GM18868 (cell line): ENCODE measurements around the gene EMC10.
"Not testable (repeated sequence)": the region's sequence is repeated elsewhere in the genome, so short reads cannot be mapped to it uniquely, and the experiment has no call there.

ENCODE experiments used
- ATAC-seq: cut with Tn5 transposase; IDR thresholded peaks from one replicate; pipeline ENCODE4 v1.9.1; 2021; ENCODE audit warnings: mild to moderate bottlenecking, moderate library complexity; ENCODE audit not compliant: unreplicated experiment

EMC10 gene

DNA sequence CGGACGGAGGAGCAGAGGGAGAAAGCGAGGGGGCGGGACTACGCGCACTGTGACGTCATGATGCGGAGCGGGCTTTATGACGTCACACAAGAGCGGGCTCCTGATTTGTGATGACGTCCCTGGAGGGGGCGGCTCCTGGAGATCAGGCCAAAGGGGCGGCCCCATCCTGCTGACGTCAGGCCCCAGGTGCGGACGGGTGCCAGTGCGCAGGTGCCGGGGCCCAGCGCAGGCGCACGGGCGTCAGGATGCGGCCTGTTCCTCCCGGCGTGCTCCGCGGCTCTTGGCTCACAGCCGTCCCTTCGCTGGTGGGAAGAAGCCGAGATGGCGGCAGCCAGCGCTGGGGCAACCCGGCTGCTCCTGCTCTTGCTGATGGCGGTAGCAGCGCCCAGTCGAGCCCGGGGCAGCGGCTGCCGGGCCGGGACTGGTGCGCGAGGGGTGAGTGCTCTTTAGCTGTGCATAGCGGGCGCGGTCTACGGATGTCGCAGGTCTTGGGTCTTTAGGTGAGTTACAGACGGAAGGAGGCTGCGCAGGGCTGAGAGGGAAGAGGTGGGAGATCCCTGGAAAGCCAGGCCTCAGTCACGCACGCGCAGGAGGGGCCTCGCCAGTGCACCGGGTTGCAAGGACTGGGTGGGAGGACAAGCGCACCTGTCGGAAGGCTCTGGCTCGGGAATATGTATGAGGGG is at the start of gene EMC10, which contains the start of gene GARIN5A:
EMC10 (plus strand) TSS at position 284 of the 683 bp plus-strand sequence; CDS start at position 322, 38 bp downstream.
GARIN5A (minus strand) TSS at position 625 of the 683 bp plus-strand sequence; CDS start at position 165, 460 bp downstream.
- ATAC-seq, result peak; percentile 78

DNA sequence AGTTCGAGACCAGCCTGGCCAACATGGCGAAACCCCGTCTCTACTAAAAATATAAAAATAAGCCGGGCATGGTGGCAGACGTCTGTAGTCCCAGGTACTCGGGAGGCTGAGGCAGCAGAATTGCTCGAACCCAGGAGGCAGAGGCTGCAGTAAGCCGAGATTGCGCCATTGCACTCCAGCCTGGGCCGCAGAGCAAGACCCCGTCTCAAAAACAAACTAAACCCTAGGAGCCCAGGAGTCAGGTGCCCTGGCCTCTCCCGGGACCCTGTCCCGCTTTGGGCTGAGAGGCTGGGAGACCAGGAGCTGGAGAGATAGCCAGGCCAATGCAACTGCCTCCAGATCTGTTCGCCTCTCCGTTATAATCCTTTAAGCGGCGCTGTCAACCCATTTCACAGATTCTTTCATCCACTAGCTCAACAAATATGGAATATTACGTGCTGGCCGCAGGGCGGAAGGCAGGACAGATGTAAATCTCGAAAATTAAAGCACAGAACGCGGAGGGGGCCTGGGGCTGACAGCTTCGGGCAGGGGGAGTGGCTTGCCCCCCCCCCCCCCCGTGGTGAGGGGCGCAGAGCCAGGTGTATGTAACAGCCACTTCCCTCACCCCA is 48.9 kb upstream of the EMC10 start:
- ATAC-seq, result no peak

DNA sequence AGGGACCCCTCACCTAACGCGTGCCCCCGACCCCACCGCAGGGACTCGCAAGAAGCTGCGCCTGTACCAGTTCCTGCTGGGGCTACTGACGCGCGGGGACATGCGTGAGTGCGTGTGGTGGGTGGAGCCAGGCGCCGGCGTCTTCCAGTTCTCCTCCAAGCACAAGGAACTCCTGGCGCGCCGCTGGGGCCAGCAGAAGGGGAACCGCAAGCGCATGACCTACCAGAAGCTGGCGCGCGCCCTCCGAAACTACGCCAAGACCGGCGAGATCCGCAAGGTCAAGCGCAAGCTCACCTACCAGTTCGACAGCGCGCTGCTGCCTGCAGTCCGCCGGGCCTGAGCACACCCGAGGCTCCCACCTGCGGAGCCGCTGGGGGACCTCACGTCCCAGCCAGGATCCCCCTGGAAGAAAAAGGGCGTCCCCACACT is 48.3 kb upstream of the EMC10 start:
- no peak for ATAC-seq

DNA sequence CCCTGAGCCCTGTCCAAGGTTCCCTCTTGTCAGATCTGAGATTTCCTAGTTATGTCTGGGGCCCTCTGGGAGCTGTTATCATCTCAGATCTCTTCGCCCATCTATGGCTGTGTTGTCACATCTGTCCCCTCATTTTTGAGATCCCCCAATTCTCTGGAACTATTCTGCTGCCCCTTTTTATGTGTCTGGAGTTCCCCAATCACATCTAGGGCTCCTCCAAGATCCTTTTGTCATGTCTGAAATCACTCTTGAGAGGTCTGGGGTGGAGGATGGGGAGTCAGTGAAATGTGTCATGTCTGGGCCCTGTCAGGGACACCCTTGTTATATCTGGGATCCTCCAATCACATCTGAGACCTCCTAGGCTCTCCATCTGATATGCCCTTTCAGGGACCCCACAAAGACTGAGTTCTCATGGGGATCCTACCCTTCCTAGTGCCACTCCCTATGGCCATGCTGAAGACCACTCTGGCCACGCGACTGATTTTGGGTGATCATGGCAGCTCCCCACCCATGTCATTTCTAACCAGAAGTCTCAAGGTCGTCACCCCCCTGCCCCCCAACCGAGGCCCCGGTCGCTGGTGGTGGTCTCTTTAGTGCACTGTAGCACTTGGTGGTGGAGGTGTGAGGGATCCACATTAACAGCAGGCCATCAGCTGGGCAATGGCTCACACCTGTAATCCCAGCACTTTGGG is 47.4 kb upstream of the EMC10 start:
- no peak for ATAC-seq

DNA sequence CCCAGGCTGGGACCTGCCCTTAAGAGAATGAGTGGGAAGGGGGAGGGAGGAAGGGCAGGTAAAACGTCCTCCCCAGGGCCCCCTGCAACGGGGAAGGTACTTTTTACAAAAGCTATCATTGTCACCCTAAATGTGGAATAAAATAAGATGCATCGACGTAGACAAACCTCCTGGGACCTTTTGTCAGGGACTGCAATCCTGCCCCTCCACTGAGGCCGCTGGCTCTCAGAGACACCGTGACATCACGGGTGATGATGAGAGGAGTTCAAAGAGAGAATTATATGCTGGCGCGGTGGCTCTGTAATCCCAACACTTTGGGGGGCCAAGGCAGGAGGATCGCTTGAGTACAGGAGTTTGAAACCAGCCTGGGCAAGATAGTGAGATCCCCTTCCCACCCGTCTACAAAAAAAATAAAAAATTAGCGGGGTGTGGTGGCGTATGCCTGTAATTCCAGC is 45.4 kb upstream of the EMC10 start:
- no peak for ATAC-seq

DNA sequence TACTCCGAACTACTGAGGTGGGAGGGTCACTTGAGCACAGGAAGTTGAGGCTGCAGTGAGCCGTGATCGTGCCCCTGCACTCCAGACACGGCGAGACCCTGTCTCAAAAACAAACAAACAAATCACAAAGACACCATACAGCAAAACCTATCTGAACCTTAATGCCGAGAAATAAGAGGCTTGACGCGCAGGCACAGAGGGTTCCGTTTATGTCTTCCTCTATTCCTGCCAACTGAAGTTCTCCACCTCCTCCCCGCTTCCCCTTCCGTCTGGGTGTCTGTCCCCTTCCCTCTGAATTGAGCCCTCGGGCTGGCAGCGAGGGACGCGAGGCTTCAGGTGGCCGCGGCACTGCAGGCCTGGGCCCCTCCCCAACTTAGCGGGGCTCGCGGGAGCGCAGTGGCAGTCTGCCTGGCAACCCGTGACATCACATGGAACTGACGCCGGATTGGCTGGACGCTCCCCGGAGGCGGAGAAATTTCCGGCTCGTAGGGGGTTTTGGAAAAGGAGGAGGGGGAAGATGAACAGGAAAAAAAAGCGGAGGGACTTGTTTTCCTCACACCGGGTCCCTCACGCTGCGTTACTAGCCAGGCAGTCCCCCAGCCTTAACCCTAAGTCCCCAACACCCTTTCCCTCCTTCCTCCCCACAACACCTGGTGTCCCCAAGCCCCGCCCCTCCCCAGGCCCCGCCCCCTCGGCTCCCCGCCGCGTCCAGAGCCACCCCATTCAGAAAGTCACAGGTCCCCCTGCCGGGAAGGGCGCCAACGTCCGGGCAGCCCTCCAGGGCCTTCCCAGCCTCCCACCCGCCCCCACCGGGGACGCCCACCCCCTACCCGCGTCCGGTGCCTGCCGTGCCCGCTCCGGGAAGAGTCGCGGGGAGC is 44.7 kb upstream of the EMC10 start:
- ATAC-seq, result peak; percentile 75

DNA sequence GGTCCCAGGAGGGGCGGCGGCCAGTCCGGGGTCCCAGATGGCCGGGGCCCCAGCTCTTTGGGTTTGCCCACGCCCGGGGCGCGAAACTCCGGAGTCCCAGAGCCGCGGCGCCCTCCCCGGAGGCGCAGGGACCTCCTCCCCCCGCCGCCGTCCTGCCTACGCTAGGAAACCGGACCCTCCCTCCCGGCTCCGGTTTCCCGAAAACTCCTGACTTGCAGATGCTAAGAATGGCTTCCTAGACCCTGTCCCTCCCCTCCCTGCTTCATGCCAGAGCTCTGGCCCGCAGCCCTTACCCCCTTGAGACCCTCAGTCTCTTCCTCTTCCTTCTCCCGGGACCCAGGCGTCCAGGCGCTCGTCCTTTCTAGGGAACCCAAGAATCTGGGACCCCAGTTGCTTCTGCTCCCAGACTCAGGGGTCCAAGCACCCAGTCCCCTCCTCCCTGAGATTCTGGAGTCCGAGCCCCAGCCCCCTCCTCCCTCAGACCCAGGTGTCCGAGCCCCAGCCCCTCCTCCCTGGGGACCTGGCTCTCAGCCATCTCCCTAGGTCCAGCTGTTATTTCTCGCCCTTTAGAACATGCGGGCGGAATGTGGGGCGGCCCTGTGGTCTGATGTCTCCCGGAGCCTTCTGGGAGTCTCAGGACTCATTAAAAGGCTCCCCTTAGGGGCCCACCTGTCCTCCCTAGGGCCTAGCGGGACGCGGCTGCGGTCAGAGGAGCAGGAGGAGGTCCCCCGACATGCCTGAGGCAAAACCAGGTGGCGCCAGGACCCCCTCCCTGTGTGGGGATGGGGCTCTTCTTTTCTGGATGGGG is 43.9 kb upstream of the EMC10 start, which contains the start of gene MYBPC2:
MYBPC2 (plus strand) TSS at position 672 of the 808 bp plus-strand sequence; CDS start at position 734, 62 bp downstream.
- no peak for ATAC-seq

DNA sequence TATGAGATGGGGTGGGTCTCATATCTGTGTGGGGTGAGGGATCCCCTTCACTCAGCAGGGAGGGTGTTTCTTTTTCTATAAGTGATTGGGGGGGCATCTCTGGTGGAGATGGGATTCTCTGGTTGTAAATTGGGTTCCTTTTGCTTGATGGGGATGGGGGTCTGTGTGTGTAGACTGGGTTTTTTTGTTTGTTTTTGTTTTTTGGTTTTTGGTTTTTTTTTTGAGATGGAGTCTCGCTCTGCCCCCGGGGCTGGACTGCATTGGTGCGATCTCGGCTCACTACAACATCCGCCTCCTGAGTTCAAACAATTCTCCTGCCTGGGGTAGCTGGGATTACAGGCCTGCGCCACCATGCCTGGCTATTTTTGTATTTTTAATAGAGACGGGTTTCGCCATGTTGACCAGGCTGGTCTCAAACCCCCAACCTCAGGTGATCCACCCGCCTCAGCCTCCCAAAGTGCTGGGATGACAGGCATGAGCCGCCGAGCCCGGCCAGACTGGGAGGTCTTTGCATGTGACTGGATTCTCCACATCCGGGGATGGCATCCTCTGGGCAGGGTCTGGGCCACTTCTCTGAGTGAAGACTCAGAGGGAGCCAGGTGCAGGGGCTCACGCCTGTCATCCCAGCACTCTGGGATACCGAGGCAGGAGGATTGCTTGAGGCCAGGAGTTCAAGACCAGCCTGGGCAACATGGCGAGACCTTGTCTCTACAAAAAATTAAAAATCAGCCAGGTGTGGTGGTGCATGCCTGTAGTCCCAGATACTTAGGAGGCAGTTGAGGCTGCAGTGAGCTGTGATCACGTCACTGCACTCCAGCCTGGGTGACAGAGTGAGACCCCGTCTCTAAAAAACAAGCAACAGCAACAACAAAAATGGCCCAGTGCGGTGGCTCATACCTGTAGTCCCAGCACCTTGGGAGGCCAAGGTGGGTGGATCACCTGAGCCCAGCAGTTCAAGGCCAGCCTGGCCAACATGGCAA is 42.8 kb upstream of the EMC10 start:
- no peak for ATAC-seq

DNA sequence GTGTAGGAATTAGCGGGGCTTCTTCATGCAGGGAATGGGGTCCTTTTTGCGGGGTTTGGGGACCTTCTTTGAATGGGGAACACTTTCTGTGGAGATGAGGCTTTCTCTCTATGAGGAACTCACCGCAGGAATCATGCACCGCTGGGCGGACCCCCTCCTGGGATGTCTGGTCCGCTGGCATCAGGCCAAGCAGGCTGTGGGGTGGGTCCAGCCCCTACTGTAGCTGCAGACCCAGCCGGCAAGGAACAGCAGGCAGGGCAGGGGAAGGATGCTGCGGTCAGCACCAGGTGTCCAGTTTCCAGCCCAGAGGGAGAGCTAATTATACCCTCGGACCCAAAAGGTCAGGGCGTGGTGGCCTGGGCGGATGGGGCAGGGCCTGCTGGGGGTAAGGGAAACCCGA is 41.8 kb upstream of the EMC10 start:
- ATAC-seq, result no peak

DNA sequence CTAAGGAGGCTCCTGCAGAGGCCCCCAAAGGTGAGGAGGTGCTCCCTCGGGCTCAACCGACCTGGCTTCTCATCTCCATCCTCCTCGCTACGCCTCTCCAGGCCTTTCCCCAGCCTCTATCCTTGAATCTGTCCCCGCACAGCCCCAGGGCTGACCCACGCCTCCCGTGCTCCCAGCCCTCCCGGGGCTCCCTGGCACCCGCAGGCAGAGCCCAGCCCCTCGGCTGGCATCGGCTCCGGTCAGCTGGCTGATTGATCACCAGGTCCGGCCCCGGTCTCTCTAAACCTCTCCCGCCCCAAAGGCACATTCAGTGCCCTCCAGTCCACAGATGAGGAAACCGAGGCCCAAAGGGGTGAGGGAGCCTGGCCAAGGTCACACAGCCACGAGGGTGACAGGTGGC is 41.1 kb upstream of the EMC10 start:
- no peak for ATAC-seq

DNA sequence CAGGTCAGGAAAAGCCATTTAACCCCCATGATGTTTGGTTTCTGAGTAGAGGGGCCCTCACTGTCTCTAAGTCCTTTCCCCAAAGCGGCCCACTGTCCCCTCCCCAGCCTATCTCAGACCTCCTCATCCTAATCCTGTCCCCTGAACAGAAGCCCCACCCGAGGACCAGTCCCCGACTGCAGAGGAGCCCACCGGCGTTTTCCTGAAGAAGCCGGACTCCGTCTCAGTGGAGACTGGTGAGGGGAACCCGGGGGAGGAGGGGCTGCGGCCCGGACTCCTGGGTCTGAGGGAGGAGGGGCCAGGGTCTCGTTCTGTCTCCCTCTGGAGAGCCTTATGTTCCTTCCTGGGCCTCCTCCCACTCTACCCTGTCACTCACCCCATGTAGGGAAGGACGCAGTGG is 40.7 kb upstream of the EMC10 start:
- no peak for ATAC-seq

DNA sequence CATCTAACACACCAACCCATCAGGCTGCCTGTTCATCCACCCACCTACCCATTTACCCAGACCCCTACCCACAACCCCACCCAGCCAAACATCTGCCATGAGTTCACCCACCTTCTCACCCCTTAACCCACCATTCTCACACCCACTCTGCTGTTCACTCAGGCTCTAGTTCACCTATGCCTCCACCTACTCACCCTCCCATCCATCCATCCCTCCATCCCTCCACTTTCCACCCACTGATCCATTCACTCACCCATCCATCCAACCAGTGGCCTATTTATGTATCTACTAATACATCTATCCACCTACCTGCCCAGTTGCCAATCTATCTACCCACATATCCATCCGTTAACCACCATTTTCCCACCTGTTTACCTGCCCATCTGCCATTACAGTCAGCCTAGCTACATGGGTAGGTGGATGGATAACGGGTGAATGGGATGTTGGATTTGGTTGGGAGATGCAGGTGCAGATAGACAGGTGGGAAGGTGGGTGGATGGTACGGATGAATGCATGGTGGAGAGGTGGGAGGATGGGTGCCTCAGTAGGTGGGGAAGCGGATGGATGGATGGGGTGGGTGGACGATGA is 38.4 kb upstream of the EMC10 start:
- ATAC-seq, result no peak

DNA sequence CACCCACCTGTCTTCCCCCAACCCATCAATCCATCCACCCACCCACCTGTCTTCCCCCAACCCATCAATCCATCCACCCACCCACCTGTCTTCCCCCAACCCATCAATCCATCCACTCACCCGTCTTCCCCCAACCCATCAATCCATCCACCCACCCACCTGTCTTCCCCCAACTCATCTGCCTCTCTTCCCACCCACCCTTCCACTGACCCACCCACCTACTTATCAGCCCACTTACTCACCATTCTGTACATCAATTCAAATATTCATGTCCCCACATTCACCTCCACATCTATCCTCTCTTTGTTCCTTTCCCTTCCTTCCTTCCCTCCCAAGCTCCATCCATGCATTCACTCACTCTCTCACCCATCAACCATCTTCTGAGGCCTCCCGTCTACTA is 37.2 kb upstream of the EMC10 start:
- ATAC-seq, result not testable (repeated sequence)

DNA sequence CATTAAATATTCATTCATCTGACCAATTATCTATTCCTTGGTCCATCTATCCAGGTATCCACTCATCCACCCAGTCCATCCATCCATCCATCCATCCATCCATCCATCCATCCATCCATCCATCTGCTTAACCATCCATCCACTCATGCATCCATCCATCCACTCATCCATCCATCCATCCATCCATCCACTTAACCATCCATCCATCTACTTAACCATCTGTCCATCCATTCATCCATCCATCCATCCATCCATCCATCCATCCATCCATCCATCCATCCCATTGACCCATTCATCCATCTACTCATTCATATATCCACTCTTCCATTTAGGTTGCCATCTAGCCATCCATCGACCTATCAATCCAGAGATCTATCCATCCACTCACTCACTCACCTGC is 32.2 kb upstream of the EMC10 start:
- ATAC-seq, result no peak

DNA sequence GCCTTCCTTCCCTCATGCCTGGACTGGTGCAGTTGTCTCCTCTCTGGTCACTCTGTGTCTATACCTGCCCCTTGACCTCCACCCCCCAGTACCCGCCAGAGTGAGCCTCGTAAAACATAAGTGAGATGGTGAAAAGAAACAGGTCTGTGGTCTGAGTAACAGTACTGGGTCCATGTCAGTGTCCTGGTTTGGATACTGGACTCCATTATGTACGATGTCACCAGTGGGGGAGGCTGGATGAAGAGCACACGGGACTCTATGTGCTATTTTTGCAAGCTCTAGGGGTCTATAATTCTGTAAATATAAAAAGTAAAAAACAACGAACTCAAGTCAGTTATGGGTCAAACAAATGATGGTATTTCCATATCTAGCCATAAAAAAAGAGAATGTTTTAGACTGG is 29.3 kb upstream of the EMC10 start:
- ATAC-seq, result no peak

DNA sequence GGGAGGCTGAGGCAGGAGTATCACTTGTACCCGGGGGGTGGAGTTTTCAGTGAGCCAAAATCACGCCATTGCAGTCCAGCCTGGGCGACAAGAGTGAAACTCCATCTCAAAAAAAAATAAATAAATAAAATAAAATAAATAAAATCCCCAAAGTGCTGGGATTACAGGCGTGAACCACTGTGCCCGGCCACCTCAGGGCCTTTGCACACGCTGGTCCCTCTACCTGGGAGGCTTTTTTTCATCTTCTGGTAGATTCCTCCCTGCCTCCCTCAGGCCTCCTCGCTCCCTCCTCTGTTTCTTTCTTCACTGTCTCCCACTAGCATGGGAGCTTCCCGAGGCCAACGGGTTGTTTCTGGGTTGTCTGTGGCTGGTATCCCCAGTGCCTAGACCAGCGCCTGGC is 28.6 kb upstream of the EMC10 start:
- ATAC-seq, result no peak

DNA sequence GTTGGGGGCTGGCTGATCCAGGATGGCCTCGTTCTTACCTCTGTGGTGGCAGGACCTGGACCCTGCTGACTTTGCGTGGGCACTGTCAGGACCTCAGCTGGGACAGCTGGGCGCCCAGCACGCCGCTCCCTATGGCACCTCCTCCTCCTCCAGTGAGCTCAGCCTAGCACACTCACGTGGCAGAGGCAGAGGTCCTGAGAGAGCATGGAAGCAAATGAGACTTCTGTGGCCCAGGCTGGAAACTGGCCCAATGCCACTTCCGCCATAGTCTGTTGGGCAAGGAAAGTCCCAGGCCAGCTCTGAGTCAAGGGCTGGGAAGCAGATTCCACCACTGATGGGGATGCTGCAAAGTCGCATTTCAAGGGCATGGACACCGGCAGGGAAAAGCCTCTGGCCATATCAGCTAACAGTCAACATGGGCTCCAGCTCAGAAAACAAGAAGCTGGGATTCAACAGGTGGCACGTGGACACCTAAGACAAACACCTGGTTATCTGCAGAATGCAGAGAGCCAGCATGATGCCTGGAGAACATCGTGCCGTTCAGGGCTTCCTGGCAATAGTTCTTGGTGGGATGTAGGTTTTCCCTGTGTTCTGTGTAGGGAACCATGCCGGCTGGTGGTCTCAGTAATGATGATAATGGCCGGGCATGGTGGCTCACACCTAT is 26.9 kb upstream of the EMC10 start:
- no peak for ATAC-seq
